Measurements from ENCODE around the gene ADGRV1.

ADGRV1 gene

DNA sequence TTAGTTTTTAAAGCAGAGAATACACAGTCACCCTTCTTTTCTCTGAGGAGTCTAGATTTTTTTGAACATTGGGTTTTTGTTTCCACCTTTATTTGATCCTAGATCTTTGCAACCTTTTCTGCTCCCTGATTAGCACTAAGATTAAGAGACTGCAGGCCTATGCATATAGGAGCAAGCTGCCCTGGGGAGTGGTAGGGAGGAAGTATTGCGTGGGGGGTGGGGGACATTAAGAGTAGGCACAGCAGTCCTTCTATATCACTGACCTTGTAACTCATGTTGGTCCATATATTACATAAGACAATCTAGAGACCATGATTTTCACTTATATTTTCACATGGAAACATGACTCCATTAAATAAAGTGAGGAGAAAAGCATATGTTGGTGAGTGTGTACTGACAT is 149.1 kb downstream of the ADGRV1 start:
- Mint-ChIP-seq H3K4me3 (no peak overlapping the region), H3K36me3 (ENCODE audit: low read depth) (peaks cover 4% of the 10 kb centered on the region), H3K27me3 (ENCODE audit: low read depth) (no peaks in the 10 kb centered on the region), H3K27ac (no peak overlapping the region), H3K4me1 (no peaks in the 10 kb centered on the region), H3K9me3 (no peaks in the 10 kb centered on the region)
- TF ChIP-seq, protein P1, sequence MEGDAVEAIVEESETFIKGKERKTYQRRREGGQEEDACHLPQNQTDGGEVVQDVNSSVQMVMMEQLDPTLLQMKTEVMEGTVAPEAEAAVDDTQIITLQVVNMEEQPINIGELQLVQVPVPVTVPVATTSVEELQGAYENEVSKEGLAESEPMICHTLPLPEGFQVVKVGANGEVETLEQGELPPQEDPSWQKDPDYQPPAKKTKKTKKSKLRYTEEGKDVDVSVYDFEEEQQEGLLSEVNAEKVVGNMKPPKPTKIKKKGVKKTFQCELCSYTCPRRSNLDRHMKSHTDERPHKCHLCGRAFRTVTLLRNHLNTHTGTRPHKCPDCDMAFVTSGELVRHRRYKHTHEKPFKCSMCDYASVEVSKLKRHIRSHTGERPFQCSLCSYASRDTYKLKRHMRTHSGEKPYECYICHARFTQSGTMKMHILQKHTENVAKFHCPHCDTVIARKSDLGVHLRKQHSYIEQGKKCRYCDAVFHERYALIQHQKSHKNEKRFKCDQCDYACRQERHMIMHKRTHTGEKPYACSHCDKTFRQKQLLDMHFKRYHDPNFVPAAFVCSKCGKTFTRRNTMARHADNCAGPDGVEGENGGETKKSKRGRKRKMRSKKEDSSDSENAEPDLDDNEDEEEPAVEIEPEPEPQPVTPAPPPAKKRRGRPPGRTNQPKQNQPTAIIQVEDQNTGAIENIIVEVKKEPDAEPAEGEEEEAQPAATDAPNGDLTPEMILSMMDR (IDR thresholded peaks at IDR 0.05; ENCODE audit: unreplicated experiment in 3 of 3), result no peak

DNA sequence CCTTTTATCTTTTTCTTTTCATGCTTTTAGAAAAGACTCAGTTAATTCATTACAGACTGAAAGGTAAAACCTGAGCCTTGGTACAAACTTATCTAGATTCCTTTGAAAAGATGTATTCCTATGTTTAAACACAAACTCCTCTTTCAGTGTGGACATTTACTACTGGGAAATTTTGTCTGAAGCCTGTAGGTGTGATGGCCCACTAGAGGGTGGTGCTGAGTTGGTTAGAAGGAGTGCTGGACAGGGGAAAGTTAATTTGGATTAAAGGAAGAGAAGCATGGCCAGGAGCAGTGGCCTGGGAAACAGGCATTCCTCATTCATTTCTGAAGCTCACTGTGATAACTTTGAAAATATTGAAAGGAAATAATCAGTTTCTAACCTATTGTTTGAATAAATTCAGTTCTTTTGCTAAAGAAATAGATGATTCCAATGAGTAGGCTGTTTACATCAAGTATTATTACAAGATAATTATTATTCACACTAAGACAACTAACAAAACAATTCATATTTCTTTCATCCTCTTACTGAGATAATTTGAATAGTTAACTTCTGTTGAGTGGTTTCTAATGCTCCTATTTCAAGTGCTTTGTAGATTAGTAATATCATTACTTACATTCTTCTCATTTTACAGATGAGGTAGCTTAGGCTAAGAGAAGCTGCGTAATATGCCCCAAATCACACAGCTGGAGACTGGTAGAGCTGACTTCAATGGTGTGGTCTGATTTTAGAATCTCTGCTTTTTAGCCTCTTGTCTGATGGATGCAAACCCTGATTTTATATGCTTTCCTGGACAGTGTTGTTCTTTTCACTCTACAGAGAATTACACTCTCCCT is 150.9 kb downstream of the ADGRV1 start:
- TF ChIP-seq, protein P1 (IDR thresholded peaks at IDR 0.05; ENCODE audit: unreplicated experiment in 3 of 3), result peak; percentile 65 to 77 (median 72)
- no peaks in the 10 kb centered on the region for H3K9me3 Mint-ChIP-seq
- H3K4me1 Mint-ChIP-seq, result no peaks in the 10 kb centered on the region
- H3K4me3 Mint-ChIP-seq, result no peak overlapping the region
- H3K27me3 Mint-ChIP-seq (ENCODE audit: low read depth), result no peaks in the 10 kb centered on the region
- H3K36me3 Mint-ChIP-seq (ENCODE audit: low read depth), result peaks cover 4% of the 10 kb centered on the region
- H3K27ac Mint-ChIP-seq, result no peak overlapping the region

- H3K36me3 Mint-ChIP-seq (ENCODE audit: low read depth), result peaks cover 7% of the 10 kb centered on the region
- no peaks in the 10 kb centered on the region for H3K27me3 Mint-ChIP-seq (ENCODE audit: low read depth)
- H3K4me1 Mint-ChIP-seq, result no peaks in the 10 kb centered on the region
- H3K27ac Mint-ChIP-seq, result no peak overlapping the region
- H3K9me3 Mint-ChIP-seq, result no peaks in the 10 kb centered on the region
- H3K4me3 Mint-ChIP-seq, result no peak overlapping the region
- TF ChIP-seq, protein P1 (IDR thresholded peaks at IDR 0.05; ENCODE audit: unreplicated experiment in 3 of 3), result no peak
These were observed 159.8 kb downstream of the ADGRV1 start for GRCh38 chr5:90718387-90718786.

- Mint-ChIP-seq H3K36me3 (ENCODE audit: low read depth) (peaks cover 52% of the 10 kb centered on the region), H3K4me1 (no peaks in the 10 kb centered on the region), H3K4me3 (no peak overlapping the region), H3K9me3 (peaks cover 18% of the 10 kb centered on the region), H3K27me3 (ENCODE audit: low read depth) (no peaks in the 10 kb centered on the region), H3K27ac (no peak overlapping the region)
- TF ChIP-seq, protein P1 (IDR thresholded peaks at IDR 0.05; ENCODE audit: unreplicated experiment in 3 of 3), result no peak
These were observed 181.0 kb downstream of the ADGRV1 start for GRCh38 chr5:90739567-90739966.

- Mint-ChIP-seq H3K4me1 (no peaks in the 10 kb centered on the region), H3K9me3 (peaks cover 18% of the 10 kb centered on the region), H3K27ac (no peak overlapping the region), H3K27me3 (ENCODE audit: low read depth) (no peaks in the 10 kb centered on the region), H3K36me3 (ENCODE audit: low read depth) (peaks cover 53% of the 10 kb centered on the region), H3K4me3 (no peak overlapping the region)
- TF ChIP-seq, protein P1 (IDR thresholded peaks at IDR 0.05; ENCODE audit: unreplicated experiment in 3 of 3), result no peak
These were observed 181.7 kb downstream of the ADGRV1 start for GRCh38 chr5:90740244-90740799.
